ENCODE results near the gene TEX2.
A peak's percentile ranks its signal among the peaks of the same experiment; 100 is the strongest.
"Not testable (repeated sequence)": the region's sequence is repeated elsewhere in the genome, so short reads cannot be mapped to it uniquely, and the experiment has no call there.

TEX2 gene

GRCh38 chr17:64138441-64138840 is 124.6 kb downstream of the TEX2 start:
- no peak for DNase-seq (ENCODE audit: low read depth)

- no peak for DNase-seq (ENCODE audit: low read depth)
Measured at GRCh38 chr17:64135000-64135399, 128.1 kb downstream of the TEX2 start.

- DNase-seq (ENCODE audit: low read depth), result no peak
Measured at GRCh38 chr17:64134216-64134970, 128.7 kb downstream of the TEX2 start.

GRCh38 chr17:64133546-64134215 is 129.4 kb downstream of the TEX2 start:
- no peak for DNase-seq (ENCODE audit: low read depth)

GRCh38 chr17:64131606-64132270 is 131.3 kb downstream of the TEX2 start:
- DNase-seq (ENCODE audit: low read depth), result no peak

- no peak for DNase-seq (ENCODE audit: low read depth)
Measured at GRCh38 chr17:64130559-64131001, 132.5 kb downstream of the TEX2 start.

- peak; percentile 92 for DNase-seq (ENCODE audit: low read depth)
Measured at GRCh38 chr17:64129765-64130558, 133.1 kb downstream of the TEX2 start, which contains the start of gene ERN1. ERN1 (minus strand) TSS chr17:64130144; CDS start chr17:64130029, 115 bp downstream.

GRCh38 chr17:64129515-64129764 is 133.6 kb downstream of the TEX2 start:
- DNase-seq (ENCODE audit: low read depth), result no peak

- no peak for DNase-seq (ENCODE audit: low read depth)
Measured at GRCh38 chr17:64128787-64129514, 134.1 kb downstream of the TEX2 start.

GRCh38 chr17:64126918-64127317 is 136.1 kb downstream of the TEX2 start:
- DNase-seq (ENCODE audit: low read depth), result no peak

GRCh38 chr17:64125937-64126336 is 137.1 kb downstream of the TEX2 start:
- no peak for DNase-seq (ENCODE audit: low read depth)

GRCh38 chr17:64124609-64125008 is 138.5 kb downstream of the TEX2 start:
- DNase-seq (ENCODE audit: low read depth), result no peak

GRCh38 chr17:64123114-64123513 is 139.9 kb downstream of the TEX2 start:
- DNase-seq (ENCODE audit: low read depth), result no peak

- DNase-seq (ENCODE audit: low read depth), result not testable (repeated sequence)
Measured at GRCh38 chr17:64120972-64121786, 141.9 kb downstream of the TEX2 start.

- no peak for DNase-seq (ENCODE audit: low read depth)
Measured at GRCh38 chr17:64120159-64120810, 142.8 kb downstream of the TEX2 start.

- no peak for DNase-seq (ENCODE audit: low read depth)
Measured at GRCh38 chr17:64117981-64118979, 144.8 kb downstream of the TEX2 start.

- no peak for DNase-seq (ENCODE audit: low read depth)
Measured at GRCh38 chr17:64115822-64116534, 147.1 kb downstream of the TEX2 start.

- DNase-seq (ENCODE audit: low read depth), result no peak
Measured at GRCh38 chr17:64115043-64115698, 147.9 kb downstream of the TEX2 start.

Measured in stimulated activated CD8-positive, alpha-beta memory T cell treated with anti-CD3 and anti-CD28 coated beads, Interleukin-15, amount 100 ng/mL, for 24 hours (primary cell).